Body of pancreas (tissue), 4 donors: Measurements from ENCODE around the gene CAMTA1.

ENCODE experiments used
- POLR2A ChIP-seq, 3 donors: fragments of 450-650 bp; IDR thresholded peaks; one replicate each; pipeline ENCODE4 v1.6.1; 2016; ENCODE audit warnings: antibody characterized with exemption in 3 of 3, mild to moderate bottlenecking in 2 of 3
- TF ChIP-seq, protein P1 (sequence below), 7 experiments: fragments of 450-650 bp in 4 of 7; fragments of 200-600 bp in 3 of 7; sonication (generic) in 3 of 7; IDR thresholded peaks; one replicate each; pipeline ENCODE4 v1.5.1; 2016 to 2019; ENCODE audit warnings: antibody characterized with exemption in 7 of 7

DNA sequence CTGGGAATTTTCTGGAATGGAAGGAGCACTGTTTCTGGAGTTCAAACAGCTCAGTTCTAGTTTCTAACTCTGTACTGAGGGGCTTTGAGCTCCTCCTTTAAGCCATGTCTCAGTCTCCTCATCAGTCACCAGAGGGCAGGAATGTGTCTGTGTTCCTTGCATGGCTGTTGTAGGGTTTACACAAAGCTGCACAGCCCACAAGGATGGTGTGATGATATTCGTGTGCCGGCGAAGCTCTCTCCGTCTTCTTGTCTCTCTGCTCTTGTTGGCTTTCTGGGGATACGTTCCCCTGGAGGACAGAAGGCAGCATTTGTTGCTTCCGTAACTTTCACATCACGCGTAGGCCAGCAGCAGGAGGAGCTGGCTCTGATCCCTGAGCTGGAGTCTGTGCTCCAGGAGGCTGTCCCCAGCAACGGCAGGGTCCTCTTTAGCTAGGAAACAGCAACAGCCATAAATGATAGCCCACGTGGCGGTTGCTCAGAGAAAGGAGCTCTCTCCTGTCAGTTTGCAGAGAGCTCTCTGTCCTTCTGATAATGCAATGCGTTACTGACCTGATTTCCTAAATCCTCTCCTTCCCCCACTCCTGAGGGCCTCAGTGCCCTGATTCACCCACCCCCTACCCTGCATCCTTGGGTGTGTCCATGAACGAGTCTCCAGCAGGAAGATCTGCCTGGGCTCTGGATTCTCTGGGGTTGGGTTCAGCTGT, 796.7 kb downstream of the CAMTA1 start:
- no peak for TF ChIP-seq POLR2A (IDR thresholded peaks at IDR 0.05)
- TF ChIP-seq, protein P1, sequence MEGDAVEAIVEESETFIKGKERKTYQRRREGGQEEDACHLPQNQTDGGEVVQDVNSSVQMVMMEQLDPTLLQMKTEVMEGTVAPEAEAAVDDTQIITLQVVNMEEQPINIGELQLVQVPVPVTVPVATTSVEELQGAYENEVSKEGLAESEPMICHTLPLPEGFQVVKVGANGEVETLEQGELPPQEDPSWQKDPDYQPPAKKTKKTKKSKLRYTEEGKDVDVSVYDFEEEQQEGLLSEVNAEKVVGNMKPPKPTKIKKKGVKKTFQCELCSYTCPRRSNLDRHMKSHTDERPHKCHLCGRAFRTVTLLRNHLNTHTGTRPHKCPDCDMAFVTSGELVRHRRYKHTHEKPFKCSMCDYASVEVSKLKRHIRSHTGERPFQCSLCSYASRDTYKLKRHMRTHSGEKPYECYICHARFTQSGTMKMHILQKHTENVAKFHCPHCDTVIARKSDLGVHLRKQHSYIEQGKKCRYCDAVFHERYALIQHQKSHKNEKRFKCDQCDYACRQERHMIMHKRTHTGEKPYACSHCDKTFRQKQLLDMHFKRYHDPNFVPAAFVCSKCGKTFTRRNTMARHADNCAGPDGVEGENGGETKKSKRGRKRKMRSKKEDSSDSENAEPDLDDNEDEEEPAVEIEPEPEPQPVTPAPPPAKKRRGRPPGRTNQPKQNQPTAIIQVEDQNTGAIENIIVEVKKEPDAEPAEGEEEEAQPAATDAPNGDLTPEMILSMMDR (IDR thresholded peaks at IDR 0.05): no peak
